DMS153 treated with DMSO at 0.1 percent for 48 hours (cell line): ENCODE data around the gene RIPOR3.
"Not testable (repeated sequence)": the region's sequence is repeated elsewhere in the genome, so short reads cannot be mapped to it uniquely, and the experiment has no call there.

Experiments
- DNase-seq: peaks from one replicate; lab custom pipeline; 2025; ENCODE audit not compliant: unreplicated experiment; lab: John Stamatoyannopoulos, UW

Gene RIPOR3

GRCh38 chr20:50635676-50636600 lies 55.4 kb downstream of the RIPOR3 start:
- DNase-seq = peak; percentile 23

DNA sequence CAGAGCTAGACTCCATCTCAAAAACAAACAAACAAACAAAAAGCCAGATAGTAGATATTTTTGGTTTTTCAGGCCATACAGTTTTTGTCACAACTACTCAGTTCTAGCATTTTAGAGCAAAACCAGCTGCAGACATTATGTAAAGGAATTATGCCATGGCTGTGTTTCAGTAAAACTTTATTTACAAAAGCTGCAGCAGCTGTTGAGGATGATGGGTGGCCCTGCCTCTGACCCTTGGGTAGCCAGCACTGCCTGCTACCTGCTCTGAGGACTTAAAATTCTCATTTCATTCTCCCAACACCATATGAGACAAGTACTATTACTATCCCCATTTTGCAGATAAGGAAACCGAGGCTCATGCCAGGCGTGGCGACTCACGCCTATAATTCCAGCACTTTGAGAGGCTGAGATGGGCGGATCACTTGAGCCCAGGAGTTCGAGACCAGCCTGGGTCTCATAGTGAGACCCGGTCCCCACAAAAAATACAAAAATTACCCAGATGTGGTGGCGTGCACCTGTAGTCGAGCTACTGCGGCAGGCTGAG lies 56.3 kb downstream of the RIPOR3 start:
- DNase-seq = no peak

- DNase-seq = no peak
Observed at GRCh38 chr20:50634191-50634590, 57.2 kb downstream of the RIPOR3 start.

DNA sequence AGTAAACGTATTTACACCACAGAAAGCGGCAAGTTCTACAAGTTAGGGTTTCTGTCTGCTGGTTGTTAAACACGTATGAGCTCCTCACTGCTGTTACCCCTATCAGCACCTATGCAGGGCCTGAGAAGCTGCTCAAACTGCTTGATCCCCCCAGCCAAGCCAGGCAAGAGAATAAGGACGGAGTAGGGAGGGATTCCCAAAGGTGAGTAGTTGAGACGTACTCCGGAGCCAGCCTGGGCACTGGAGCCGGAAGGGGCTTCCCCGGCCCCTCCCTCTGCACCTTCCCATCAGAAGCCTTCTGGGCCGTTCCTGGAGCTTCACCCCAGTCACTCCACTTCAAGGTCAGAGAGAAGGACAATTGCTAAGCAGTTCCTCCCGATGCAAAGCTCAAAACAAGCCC lies 58.0 kb downstream of the RIPOR3 start:
- no peak for DNase-seq

- no peak for DNase-seq
Observed at GRCh38 chr20:50632701-50633100, 58.6 kb downstream of the RIPOR3 start.

GRCh38 chr20:50632236-50632635 lies 59.1 kb downstream of the RIPOR3 start:
- DNase-seq = no peak

DNA sequence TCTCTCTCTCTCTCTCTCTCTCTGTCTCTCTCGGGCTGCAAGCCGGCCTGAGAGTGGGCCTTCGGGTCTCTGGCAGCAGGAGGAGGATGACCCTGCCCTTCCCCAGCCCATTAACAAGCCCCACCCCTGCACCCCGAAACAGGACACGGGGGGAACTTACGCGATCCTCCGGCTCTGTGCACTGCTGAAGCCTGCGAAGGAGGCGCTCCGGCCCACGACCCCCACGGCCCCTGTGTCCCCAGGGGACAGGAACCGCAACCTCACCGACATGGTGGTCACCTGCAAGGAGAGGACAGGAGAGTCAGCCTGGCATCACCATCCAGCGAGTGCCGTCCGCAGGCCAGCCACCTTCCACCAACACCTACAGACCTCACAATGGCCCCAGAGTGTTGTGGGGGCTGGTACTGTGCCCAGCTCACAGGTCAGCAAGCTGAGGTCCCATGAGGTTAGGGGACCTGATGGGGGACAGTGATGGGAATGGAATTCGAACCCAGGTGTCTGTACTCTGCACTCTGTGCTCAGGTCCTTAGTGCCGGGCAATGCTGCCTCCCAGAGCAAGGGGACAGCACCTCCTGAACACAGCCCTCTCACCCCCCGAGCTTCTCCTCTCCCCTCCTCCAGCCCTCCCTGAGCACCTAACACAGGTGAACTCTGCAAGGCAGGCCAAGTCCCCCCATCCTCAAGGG lies 60.6 kb downstream of the RIPOR3 start:
- DNase-seq = no peak

GRCh38 chr20:50629670-50630045 lies 61.7 kb downstream of the RIPOR3 start:
- DNase-seq = no peak

GRCh38 chr20:50628853-50629669 lies 62.3 kb downstream of the RIPOR3 start:
- DNase-seq = no peak

DNA sequence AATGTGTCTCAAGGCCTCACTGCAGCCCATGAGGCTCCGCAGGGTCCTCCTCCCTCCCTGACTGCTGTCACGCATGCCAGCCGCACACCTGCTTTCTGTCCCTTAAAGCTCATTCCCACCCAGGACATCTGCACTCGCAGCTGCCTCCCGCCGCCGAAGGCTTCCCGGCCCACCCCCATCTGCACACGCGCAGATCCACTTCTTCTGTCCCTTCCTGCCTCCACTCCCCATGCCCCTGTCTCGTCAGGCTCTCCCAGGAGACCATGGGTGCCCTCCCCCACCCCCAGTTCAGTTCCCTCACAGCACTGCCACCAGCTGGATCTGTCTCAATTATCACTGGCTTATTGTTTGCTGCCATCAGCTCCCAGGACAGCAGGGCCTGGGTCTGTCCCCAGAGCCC lies 63.0 kb downstream of the RIPOR3 start:
- peak; percentile 8 for DNase-seq

DNA sequence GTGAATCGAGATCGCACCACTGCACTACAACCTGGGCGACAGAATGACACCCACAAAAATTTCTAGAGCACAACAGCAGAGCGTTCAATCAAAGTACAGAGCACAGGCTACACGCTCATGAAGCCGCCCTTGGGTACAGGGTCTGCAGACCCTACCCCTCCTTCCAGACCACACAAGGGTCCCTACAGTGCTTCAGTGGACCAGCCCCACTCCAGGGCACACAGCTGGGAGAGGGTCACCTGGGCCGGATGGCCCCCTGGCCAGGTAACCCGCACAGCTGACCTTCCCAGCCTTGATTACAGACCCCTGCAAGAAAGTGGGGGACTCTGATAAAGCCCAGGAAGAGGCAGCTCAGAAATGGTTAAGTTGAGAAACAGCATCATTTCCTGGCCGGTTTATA lies 63.6 kb downstream of the RIPOR3 start:
- DNase-seq = no peak

GRCh38 chr20:50625986-50626677 lies 65.2 kb downstream of the RIPOR3 start:
- DNase-seq = peak; percentile 48

DNA sequence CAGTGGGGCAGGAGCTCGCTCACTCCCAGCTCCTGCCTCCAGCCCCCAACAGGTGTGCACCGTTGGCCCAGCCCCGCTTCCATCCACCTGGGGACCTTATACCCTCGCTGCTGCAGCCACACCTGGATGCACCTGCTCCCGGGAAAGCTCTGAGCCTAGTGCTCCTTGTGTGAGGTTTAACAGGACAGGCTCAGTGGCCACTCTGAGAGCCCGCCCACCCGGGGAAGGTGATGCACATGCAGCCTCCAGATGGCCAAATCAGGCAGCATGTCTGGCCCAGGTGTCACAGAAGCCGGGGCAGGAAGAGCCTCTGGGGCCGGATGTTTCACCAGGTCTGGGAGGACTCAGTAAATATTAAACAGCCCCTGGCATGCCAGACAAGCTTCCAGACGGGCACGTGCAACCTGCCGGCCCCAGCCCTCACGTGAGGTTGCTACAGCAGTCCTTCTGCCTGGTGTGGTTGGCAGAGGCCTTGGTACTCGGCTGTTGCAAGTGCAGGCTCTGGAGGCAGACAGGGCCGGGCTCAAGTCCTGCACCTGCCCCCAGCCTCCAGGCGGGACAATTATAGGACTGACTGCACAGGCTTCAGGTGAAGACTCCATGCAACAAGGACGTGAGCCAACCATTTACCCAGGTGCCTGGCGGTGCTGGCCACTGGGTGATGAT lies 66.9 kb downstream of the RIPOR3 start:
- peak; percentile 73 for DNase-seq

DNA sequence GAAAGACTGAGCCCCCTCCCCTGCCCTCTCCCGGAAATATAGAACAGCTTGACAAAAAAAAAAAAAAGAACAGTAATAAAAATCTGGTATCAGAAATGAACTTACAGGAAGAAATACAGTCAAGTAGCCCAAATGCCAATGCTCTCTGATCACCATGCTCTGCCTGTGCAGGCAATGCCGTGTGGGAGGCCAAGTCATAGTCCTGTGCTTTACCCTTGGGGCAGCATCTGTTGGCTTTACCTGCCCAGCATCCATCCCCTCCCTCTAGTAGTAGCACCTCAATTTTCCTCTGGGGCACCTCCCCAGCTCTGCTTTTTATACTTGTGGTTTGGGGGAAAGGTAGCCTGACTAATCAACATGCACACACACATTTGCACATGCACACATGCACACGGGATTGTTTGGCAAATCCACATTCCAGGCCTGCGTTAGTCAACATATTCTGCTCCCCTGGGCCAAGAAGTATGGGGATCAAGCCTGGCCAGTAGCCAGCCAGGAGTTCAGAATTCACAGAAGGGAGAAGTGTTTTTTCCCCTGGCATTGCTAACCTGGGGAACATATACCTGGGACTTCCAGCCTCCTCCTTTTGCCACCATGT lies 70.2 kb downstream of the RIPOR3 start:
- no peak for DNase-seq

- not testable (repeated sequence) for DNase-seq
Observed at GRCh38 chr20:50620459-50620858, 70.9 kb downstream of the RIPOR3 start.

- no peak for DNase-seq
Observed at GRCh38 chr20:50618537-50618936, 72.8 kb downstream of the RIPOR3 start.

DNA sequence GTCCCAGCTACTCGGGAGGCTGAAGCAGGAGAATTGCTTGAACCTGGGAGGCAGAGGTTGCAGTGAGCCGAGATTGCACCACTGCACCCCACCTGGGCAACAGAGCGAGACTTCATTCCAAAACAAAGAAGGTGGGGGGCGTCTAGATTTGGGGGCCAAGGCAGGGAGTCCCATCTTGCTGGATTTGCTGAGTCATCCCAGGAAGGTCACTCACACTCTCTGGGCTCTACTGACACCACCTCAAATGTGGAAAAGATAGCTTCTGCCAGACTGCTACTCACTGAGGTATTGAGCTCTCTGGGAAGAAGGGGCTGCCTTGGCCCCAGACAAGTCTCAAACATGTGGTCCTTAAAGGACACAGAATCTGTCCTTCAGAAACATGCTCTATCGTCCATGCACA lies 74.3 kb downstream of the RIPOR3 start:
- no peak for DNase-seq

DNA sequence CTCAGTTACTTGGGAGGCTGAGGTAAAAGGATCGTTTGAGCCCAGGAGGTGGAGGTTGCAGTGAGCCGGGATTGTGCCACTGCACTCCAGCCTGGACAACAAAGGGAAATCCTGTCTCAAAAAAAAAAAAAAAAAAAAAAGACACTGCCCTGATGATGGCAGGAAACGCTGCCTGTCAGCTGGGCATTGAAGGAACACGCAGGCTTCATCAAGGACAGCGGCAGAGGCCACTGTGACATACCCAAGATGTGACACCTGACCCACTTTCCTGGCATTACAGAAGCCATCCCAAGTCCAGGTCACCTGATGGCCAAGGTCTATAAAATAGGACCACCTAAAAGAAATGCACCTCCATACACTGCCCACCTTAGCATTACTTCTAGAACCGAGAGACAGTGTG lies 75.9 kb downstream of the RIPOR3 start:
- DNase-seq = no peak

- DNase-seq = no peak
Observed at GRCh38 chr20:50613438-50614169, 77.7 kb downstream of the RIPOR3 start.
